Peyer's patch (tissue), 4 donors: Measurements from ENCODE around the gene RGMA. TPM values are rescaled to one million over a fixed set of nuclear protein-coding genes. Genes with fewer than 3 reads are reported as not detected.
A peak's percentile ranks its signal among the peaks of the same experiment; 100 is the strongest.

Experiments used
- DNase-seq, 3 donors: peaks; one replicate each; pipeline ENCODE4 v3.0.0-alpha.2; 2017 to 2019
- H3K27ac ChIP-seq, 4 donors: fragments of 200-600 bp; sonication (generic); one replicate each; pipeline ENCODE4 v1.5.1; 2016 to 2019
- H3K27me3 ChIP-seq, 2 donors: fragments of 200-600 bp; sonication (generic); one replicate each; pipeline ENCODE4 v1.5.1; 2019
- H3K36me3 ChIP-seq, 3 donors: fragments of 200-600 bp; sonication (generic); one replicate each; pipeline ENCODE4 v1.5.1; 2016 to 2019
- H3K4me1 ChIP-seq, 4 donors: fragments of 200-600 bp; sonication (generic); one replicate each; pipeline ENCODE4 v1.5.1; 2016 to 2019
- H3K4me3 ChIP-seq, 4 donors: fragments of 200-600 bp; sonication (generic); 1 replicate in 3 of 4; 2 replicates in 1 of 4; pipeline ENCODE4 v1.5.1; 2016 to 2019; ENCODE audit warnings: mild to moderate bottlenecking in 1 of 4
- H3K9me3 ChIP-seq, 4 donors: fragments of 200-600 bp; sonication (generic); one replicate each; pipeline ENCODE4 v1.5.1; 2016 to 2019; ENCODE audit warnings: mild to moderate bottlenecking in 1 of 4
- POLR2A ChIP-seq, 2 donors: fragments of 450-650 bp; IDR thresholded peaks; one replicate each; pipeline ENCODE4 v1.5.1; 2017; ENCODE audit warnings: antibody characterized with exemption in 2 of 2, mild to moderate bottlenecking in 2 of 2, moderate library complexity in 2 of 2
- total RNA-seq, 4 donors: library from RNA; depleted of rRNA; stranded (reverse); fragments of >200 nt; gene quantifications; one replicate each; pipeline ENCODE4 v1.1.0, GENCODE V29; 2016
- TF ChIP-seq, protein P1 (sequence below), 6 experiments: fragments of 450-650 bp in 4 of 6; fragments of 200-600 bp in 2 of 6; sonication (generic) in 1 of 6; IDR thresholded peaks; one replicate each; pipeline ENCODE4 v1.5.1; 2017 to 2019; ENCODE audit warnings: antibody characterized with exemption in 6 of 6, mild to moderate bottlenecking in 3 of 6, moderate library complexity in 1 of 6

Gene RGMA
- total RNA-seq, 4 donors from 2014 or later: 1.8 to 18.8 (median 9.3) TPM

DNA sequence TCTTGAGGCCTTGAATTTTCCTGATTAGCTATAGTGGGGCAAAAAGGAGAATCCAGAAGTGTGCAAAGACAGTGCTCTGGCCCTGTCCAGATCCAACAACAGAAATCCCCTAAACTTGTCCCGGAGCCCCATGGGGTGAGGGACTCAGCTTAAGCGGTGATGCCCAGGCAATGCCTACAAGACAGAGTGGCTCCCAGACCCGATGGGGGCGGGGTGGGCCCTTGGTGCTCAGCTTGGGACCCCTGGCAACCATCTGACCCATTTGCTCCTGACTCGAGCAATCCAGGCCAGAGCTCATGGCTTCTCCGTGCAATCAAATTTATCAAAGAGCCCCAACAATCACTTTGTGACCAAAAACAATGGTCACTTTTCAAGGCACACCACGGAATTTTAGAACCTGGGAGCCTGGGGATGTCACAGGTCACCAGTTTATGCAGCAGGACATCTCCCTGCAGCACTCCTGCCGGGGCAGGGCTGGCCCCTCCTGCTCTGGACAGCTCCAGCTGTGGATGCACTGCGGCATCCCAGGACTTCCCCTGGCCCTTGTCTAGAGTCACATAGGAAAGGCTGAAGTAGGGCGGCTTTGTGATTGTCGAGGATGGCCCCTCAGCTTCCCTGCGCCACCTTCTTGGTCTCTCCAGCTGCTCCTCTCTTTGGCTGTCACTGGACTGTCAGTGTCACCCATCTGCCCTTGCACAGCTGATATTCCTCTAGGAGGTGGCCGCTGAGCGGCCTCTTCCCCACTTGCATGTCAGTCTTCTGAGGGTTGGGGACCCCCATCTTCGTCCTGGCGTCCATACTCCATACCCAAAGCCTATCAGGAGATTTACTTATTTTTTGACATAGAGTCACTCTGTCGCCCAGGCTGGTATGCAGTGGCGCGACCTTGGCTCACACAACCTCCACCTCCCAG is 28.4 kb downstream of the RGMA start:
- H3K4me1 ChIP-seq: peaks cover 0 to 21% (median 0%) of the 10 kb centered on the region in 4 donors
- no peak overlapping the region for H3K27ac ChIP-seq
- no peak for DNase-seq
- no peaks in the 10 kb centered on the region for H3K9me3 ChIP-seq
- no peaks in the 10 kb centered on the region for H3K36me3 ChIP-seq
- TF ChIP-seq POLR2A (IDR thresholded peaks at IDR 0.05): no peak
- TF ChIP-seq, protein P1, sequence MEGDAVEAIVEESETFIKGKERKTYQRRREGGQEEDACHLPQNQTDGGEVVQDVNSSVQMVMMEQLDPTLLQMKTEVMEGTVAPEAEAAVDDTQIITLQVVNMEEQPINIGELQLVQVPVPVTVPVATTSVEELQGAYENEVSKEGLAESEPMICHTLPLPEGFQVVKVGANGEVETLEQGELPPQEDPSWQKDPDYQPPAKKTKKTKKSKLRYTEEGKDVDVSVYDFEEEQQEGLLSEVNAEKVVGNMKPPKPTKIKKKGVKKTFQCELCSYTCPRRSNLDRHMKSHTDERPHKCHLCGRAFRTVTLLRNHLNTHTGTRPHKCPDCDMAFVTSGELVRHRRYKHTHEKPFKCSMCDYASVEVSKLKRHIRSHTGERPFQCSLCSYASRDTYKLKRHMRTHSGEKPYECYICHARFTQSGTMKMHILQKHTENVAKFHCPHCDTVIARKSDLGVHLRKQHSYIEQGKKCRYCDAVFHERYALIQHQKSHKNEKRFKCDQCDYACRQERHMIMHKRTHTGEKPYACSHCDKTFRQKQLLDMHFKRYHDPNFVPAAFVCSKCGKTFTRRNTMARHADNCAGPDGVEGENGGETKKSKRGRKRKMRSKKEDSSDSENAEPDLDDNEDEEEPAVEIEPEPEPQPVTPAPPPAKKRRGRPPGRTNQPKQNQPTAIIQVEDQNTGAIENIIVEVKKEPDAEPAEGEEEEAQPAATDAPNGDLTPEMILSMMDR (IDR thresholded peaks at IDR 0.05): no peak
- no peaks in the 10 kb centered on the region for H3K27me3 ChIP-seq
- H3K4me3 ChIP-seq: no peak overlapping the region

DNA sequence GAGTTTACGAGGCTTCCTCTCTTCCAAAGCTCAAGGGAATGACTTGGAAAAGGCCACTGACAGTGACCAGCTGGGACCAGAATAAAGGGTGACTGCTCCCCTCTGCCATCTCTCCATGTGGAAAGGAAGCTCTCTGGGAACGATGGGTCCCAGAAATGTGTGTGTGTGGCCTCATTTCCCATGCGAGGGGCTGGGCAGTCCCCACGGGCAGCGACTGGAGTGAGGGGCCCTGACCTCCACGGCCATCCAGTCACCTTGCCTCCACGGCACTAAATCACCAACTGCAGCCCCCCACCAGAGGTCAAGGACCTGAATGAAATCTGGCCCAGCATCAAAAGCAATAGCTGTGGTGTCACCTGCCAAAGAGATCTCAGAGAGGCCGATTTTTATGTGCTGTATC is 29.6 kb downstream of the RGMA start:
- Histone ChIP-seq H3K36me3 (no peaks in the 10 kb centered on the region), H3K9me3 (no peaks in the 10 kb centered on the region), H3K27me3 (no peaks in the 10 kb centered on the region), H3K4me3 (no peak overlapping the region), H3K27ac (no peak overlapping the region), H3K4me1 (peaks cover 0 to 21% (median 0%) of the 10 kb centered on the region in 4 donors)
- TF ChIP-seq POLR2A (IDR thresholded peaks at IDR 0.05): no peak
- TF ChIP-seq, protein P1 (IDR thresholded peaks at IDR 0.05): no peak
- no peak for DNase-seq

DNA sequence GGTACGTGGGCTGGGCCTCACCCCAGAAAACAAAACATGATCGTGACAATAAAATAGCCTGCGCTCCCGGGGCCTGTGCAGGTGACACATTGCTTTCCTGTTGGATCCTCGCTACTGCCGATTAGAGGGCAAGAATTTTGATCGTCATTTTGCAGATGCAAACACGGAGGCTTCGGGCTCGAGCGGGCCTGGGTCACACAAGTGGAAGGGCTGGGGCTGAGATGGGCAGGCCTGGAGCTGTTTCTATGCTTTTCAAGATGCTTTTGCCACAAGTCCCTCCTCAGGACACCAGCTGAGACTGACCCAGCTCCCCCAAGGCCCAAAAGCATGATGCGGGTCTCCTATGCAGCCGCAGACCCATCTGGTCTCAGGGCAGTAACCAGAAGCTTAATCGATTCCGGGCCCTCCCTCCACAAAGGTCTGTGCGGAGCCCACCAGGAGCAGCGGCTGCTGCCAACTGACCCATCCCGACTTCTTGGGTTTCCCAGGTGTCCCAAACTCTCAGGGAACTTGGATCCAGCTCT is 30.0 kb downstream of the RGMA start:
- no peaks in the 10 kb centered on the region for H3K36me3 ChIP-seq
- TF ChIP-seq POLR2A (IDR thresholded peaks at IDR 0.05): no peak
- TF ChIP-seq, protein P1 (IDR thresholded peaks at IDR 0.05): no peak
- H3K9me3 ChIP-seq: no peaks in the 10 kb centered on the region
- no peak overlapping the region for H3K4me3 ChIP-seq
- no peak for DNase-seq
- H3K4me1 ChIP-seq: peaks cover 0 to 19% (median 0%) of the 10 kb centered on the region in 4 donors
- H3K27me3 ChIP-seq: no peaks in the 10 kb centered on the region
- no peak overlapping the region for H3K27ac ChIP-seq

DNA sequence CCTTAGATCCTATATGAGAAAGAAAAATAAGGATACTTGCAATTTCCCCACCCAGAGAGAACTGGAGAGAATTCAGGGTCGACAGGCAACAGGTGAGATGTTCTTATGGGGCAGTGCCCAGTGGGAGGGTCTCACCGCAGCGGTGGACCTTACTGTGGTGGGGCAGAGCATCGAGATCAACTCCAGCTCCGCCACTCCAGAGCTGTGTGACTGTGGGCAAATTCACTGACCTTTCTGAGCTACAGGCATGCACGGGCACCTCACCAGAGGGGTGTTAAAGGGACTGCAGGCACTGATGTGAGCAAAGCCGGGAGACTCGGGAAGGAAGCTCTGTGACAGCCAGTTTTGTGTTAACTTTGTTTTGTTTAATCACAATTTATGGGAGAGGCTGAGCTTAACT is 30.9 kb downstream of the RGMA start:
- TF ChIP-seq, protein P1 (IDR thresholded peaks at IDR 0.05): no peak
- no peak for TF ChIP-seq POLR2A (IDR thresholded peaks at IDR 0.05)
- Histone ChIP-seq H3K36me3 (no peaks in the 10 kb centered on the region), H3K9me3 (no peaks in the 10 kb centered on the region), H3K4me1 (peaks cover 0 to 17% (median 0%) of the 10 kb centered on the region in 4 donors), H3K4me3 (no peak overlapping the region), H3K27me3 (no peaks in the 10 kb centered on the region), H3K27ac (peak overlapping the region in 1 of 4 donors; percentile 27)
- no peak for DNase-seq

DNA sequence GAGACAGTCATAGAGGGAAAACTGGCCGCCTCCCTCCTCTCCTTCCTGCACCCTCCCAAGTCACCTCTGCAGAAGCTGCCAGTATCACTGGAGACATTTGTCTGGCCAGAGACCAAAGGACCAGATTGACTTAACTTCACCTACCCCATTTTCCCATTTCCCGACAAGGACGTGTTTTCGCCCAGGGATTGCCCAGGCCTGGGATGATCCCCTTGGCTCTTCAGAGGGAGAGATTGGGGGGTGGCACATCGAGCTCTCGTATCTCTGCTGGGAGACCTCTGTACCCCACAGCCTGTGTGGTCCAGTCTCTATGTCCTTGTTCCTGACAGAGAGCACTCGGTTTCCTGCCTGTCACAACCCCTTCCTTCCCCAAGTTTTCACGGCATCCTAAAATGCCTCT is 31.4 kb downstream of the RGMA start:
- H3K9me3 ChIP-seq: no peaks in the 10 kb centered on the region
- no peaks in the 10 kb centered on the region for H3K36me3 ChIP-seq
- H3K27ac ChIP-seq: peak overlapping the region in 1 of 4 donors; percentile 27
- H3K27me3 ChIP-seq: no peaks in the 10 kb centered on the region
- DNase-seq: no peak
- no peak overlapping the region for H3K4me3 ChIP-seq
- TF ChIP-seq, protein P1 (IDR thresholded peaks at IDR 0.05): no peak
- TF ChIP-seq POLR2A (IDR thresholded peaks at IDR 0.05): no peak
- H3K4me1 ChIP-seq: peaks cover 0 to 17% (median 0%) of the 10 kb centered on the region in 4 donors
